ENCODE data around the gene LRP1B.
"Not testable (repeated sequence)": the region's sequence is repeated elsewhere in the genome, so short reads cannot be mapped to it uniquely, and the experiment has no call there.

LRP1B gene

GRCh38 chr2:140427033-140427432 lies 1703.8 kb downstream of the LRP1B start:
- not testable (repeated sequence) for DNase-seq (ENCODE audit: low spot score)

GRCh38 chr2:140424471-140424870 lies 1706.3 kb downstream of the LRP1B start:
- no peak for DNase-seq (ENCODE audit: low spot score)

GRCh38 chr2:140422759-140423158 lies 1708.1 kb downstream of the LRP1B start:
- no peak for DNase-seq (ENCODE audit: low spot score)

GRCh38 chr2:140417504-140417903 lies 1713.3 kb downstream of the LRP1B start:
- DNase-seq (ENCODE audit: low spot score) = no peak

GRCh38 chr2:140416577-140416976 lies 1714.2 kb downstream of the LRP1B start:
- DNase-seq (ENCODE audit: low spot score) = no peak

- not testable (repeated sequence) for DNase-seq (ENCODE audit: low spot score)
Observed at GRCh38 chr2:140415035-140415434, 1715.8 kb downstream of the LRP1B start.

GRCh38 chr2:140410695-140411094 lies 1720.1 kb downstream of the LRP1B start:
- DNase-seq (ENCODE audit: low spot score) = no peak

GRCh38 chr2:140401056-140401455 lies 1729.8 kb downstream of the LRP1B start:
- DNase-seq (ENCODE audit: low spot score) = no peak

- DNase-seq (ENCODE audit: low spot score) = no peak
Observed at GRCh38 chr2:140392824-140393223, 1738.0 kb downstream of the LRP1B start.

- no peak for DNase-seq (ENCODE audit: low spot score)
Observed at GRCh38 chr2:140384946-140385345, 1745.9 kb downstream of the LRP1B start.

GRCh38 chr2:140383781-140384180 lies 1747.0 kb downstream of the LRP1B start:
- no peak for DNase-seq (ENCODE audit: low spot score)

- DNase-seq (ENCODE audit: low spot score) = no peak
Observed at GRCh38 chr2:140376686-140377085, 1754.1 kb downstream of the LRP1B start.

- no peak for DNase-seq (ENCODE audit: low spot score)
Observed at GRCh38 chr2:140363131-140363530, 1767.7 kb downstream of the LRP1B start.

- no peak for DNase-seq (ENCODE audit: low spot score)
Observed at GRCh38 chr2:140362361-140362760, 1768.5 kb downstream of the LRP1B start.

GRCh38 chr2:140359056-140359771 lies 1771.6 kb downstream of the LRP1B start:
- no peak for DNase-seq (ENCODE audit: low spot score)

- DNase-seq (ENCODE audit: low spot score) = no peak
Observed at GRCh38 chr2:140356697-140357096, 1774.1 kb downstream of the LRP1B start.

- no peak for DNase-seq (ENCODE audit: low spot score)
Observed at GRCh38 chr2:140355511-140356090, 1775.2 kb downstream of the LRP1B start.

- DNase-seq (ENCODE audit: low spot score) = no peak
Observed at GRCh38 chr2:140354544-140354943, 1776.3 kb downstream of the LRP1B start.

GRCh38 chr2:140353541-140353940 lies 1777.3 kb downstream of the LRP1B start:
- no peak for DNase-seq (ENCODE audit: low spot score)

GRCh38 chr2:140351692-140352091 lies 1779.1 kb downstream of the LRP1B start:
- no peak for DNase-seq (ENCODE audit: low spot score)

GRCh38 chr2:140349695-140350094 lies 1781.1 kb downstream of the LRP1B start:
- DNase-seq (ENCODE audit: low spot score) = no peak

- DNase-seq (ENCODE audit: low spot score) = no peak
Observed at GRCh38 chr2:140348826-140349225, 1782.0 kb downstream of the LRP1B start.

GRCh38 chr2:140344838-140345237 lies 1786.0 kb downstream of the LRP1B start:
- no peak for DNase-seq (ENCODE audit: low spot score)

GRCh38 chr2:140344266-140344665 lies 1786.5 kb downstream of the LRP1B start:
- not testable (repeated sequence) for DNase-seq (ENCODE audit: low spot score)
